ENCODE measurements around the gene CACNA2D2.

DNA sequence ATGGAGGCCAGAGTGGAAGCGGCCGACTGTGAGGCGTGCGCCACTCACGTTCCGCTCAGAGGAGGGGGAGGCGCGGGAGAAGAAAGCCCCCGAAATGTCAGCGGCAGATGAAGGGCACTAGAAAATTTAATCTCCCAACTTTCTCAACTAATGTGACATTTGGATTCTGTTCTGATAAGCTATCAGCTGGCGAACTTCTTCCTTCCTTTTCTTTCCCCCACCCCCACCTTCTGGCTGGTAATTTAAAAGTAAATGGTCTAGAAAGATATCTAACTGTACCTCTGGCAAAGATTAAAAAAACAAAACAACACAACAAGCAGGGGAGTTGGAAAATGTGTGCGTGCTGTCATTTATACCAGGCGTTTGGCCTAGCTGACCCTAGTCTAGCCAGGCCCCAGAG, 117.7 kb downstream of the CACNA2D2 start:
- TF ChIP-seq CTCF (IDR thresholded peaks at IDR 0.05) (no peak), POLR2A (IDR thresholded peaks at IDR 0.05) (no peak)
